Heart right ventricle (tissue), 16 donors: ENCODE data around the gene GTPBP4. TPM values are rescaled to one million over a fixed set of nuclear protein-coding genes. Genes with fewer than 3 reads are reported as not detected.

Source experiments
- ATAC-seq, 8 donors: fragments of 200-7000 bp; cut with Tn5 transposase; one replicate each; pipeline ENCODE4 v1.9.1; 2020; ENCODE audit warnings: mild to moderate bottlenecking in 8 of 8, moderate library complexity in 8 of 8, moderate number of reproducible peaks in 1 of 8
- DNase-seq, 2 donors: peaks; one replicate each; pipeline ENCODE4 v3.0.0-alpha.2; 2020
- H3K27ac ChIP-seq, 10 donors: fragments of 200-600 bp; sonication (generic) in 2 of 10; one replicate each; pipeline versions ENCODE4 v1.5.0 to v1.8.0; 2020 to 2022; ENCODE audit warnings: mild to moderate bottlenecking in 3 of 10
- H3K27me3 ChIP-seq, 7 donors: fragments of 200-600 bp; one replicate each; pipeline ENCODE4 v1.8.0; 2021 to 2022; ENCODE audit warnings: mild to moderate bottlenecking in 2 of 7
- H3K36me3 ChIP-seq, 9 donors: fragments of 200-600 bp; sonication (generic) in 1 of 9; one replicate each; pipeline versions ENCODE4 v1.5.0 to v1.8.0; 2020 to 2022; ENCODE audit warnings: mild to moderate bottlenecking in 2 of 9
- H3K4me1 ChIP-seq, 9 donors: fragments of 200-600 bp; sonication (generic) in 1 of 9; one replicate each; pipeline versions ENCODE4 v1.5.0 to v1.8.0; 2020 to 2022; ENCODE audit warnings: mild to moderate bottlenecking in 4 of 9
- H3K4me3 ChIP-seq, 10 donors: fragments of 200-600 bp; sonication (generic) in 2 of 10; one replicate each; pipeline versions ENCODE4 v1.5.0 to v1.8.0; 2020 to 2022; ENCODE audit warnings: mild to moderate bottlenecking in 7 of 10, moderate library complexity in 2 of 10
- H3K9me3 ChIP-seq, 11 donors: fragments of 200-600 bp in 10 of 11; sonication (generic) in 2 of 11; one replicate each; pipeline versions ENCODE4 v1.5.0 to v1.8.0; 2013 to 2022; ENCODE audit warnings: mild to moderate bottlenecking in 2 of 11, control low read depth in 1 of 11, moderate library complexity in 1 of 11
- CTCF ChIP-seq, 9 donors: fragments of 200-600 bp; sonication (generic) in 2 of 9; IDR thresholded peaks; one replicate each; pipeline versions ENCODE4 v1.5.0 to v1.8.0; 2021 to 2022; ENCODE audit warnings: antibody characterized with exemption in 9 of 9, mild to moderate bottlenecking in 5 of 9, moderate library complexity in 1 of 9
- WGBS, 2 donors: extraction: QIAGEN DNeasy Blood & Tissue Kit; methylation state at CpG; one replicate each; pipeline ENCODE4 v1.1.7; 2013; ENCODE audit warnings: inconsistent platforms in 1 of 2; 5-methylcytosine and 5-hydroxymethylcytosine counted together
- intact Hi-C, 10 donors: fragments of 100-400 bp; cut with DNase I; formaldehyde crosslinking; loops; one replicate each; pipeline versions ENCODE4 v1.11.1 to v1.14.2; 2022
- polyA plus RNA-seq, 2 donors: library from polyadenylated mRNA; stranded (reverse); fragments of 200-250 nt; gene quantifications; one replicate each; pipeline ENCODE4 v1.2.3, GENCODE V29; 2013
- total RNA-seq, 10 donors: library from RNA; stranded (reverse); fragmentation: NEBNext Ultra II Directional in 3 of 10; extraction: Animal tissue kit (Norgen Biotek cat#: 25700) in 3 of 10; gene quantifications; one replicate each; pipeline versions ENCODE4 v1.2.1 to v1.2.4, GENCODE V29; 2021 to 2023
- donor health status: Arrhythmogenic right ventricular cardiomyopathy.
- donor health status: ischemic (EF 13 %, LVEDD 7.1; RV severe dilation, severe dysfunction).
- donor health status: healthy with polysubstance abuse.
- donor health status: DM: no; HTN: yes; CAD: no.
- donor health status: DM: no; HTN: no; CAD: no.
- donor health status: ischemic (EF 25% LVEDD 6.9; RV normal size, moderate dysfunction).
- donor health status: ischemic (EF 25% LVEDD 5.7; RV mildly dilated, moderate dysfunction).
- donor health status: healthy.
- donor health status: DM: yes; HTN: yes; CAD: no.
- donor health status: Ischemic cardiomyopathy.
- donor health status: ischemic (EF 35%, LVEDD 5.7; RV mildly dilated, moderate dysfunction).
- donor health status: nonischemic (EF 11% LVEDD 7.7; RV severe dilation, severe dysfunction).
- donor health status: DM: yes; HTN: yes; CAD: no.
- donor health status: PGD.
- donor health status: ischemic (EF 29% LVEDD 5.4; RV normal size, mild dysfunction).
- donor health status: nonischemic (EF 23%, LVEDD 6.1; RV moderate dilation, normal function).

GTPBP4 gene
- total and polyA plus RNA-seq, 12 donors = 13.0 to 44.9 (median 29.4) TPM

- DNase-seq (peak in 1 of 2 donors; percentile 22), ATAC-seq (peak in 7 of 8 donors; percentile 20 to 80 (median 54))
- 59 to 73% methylated on average over 12 of the region's 12 CpGs for WGBS, 2 donors
- TF ChIP-seq CTCF (IDR thresholded peaks at IDR 0.05) = no peak
- Histone ChIP-seq H3K4me1 (peaks cover 0 to 46% (median 29%) of the 10 kb centered on the region in 9 donors), H3K27me3 (no peaks in the 10 kb centered on the region), H3K9me3 (no peaks in the 10 kb centered on the region), H3K27ac (peak overlapping the region in 9 of 10 donors; percentile 4 to 90 (median 53)), H3K4me3 (peak overlapping the region in 3 of 10 donors; percentile 15 to 39 (median 19)), H3K36me3 (peaks cover 0 to 52% (median 39%) of the 10 kb centered on the region in 9 donors)
- intact Hi-C loops = loop anchor here in 1 of 10 donors (10.0 kb wide), 1 partner anchor 109 kb away; the partner anchor contains the start of gene LARP4B
These were observed 55.3 kb downstream of the GTPBP4 start for GRCh38 chr10:1043532-1043995.

GRCh38 chr10:1044146-1044545 lies 55.9 kb downstream of the GTPBP4 start:
- Histone ChIP-seq H3K27ac (peak overlapping the region in 9 of 10 donors; percentile 4 to 90 (median 53)), H3K4me1 (peaks cover 0 to 46% (median 29%) of the 10 kb centered on the region in 9 donors), H3K36me3 (peaks cover 0 to 48% (median 38%) of the 10 kb centered on the region in 9 donors), H3K4me3 (peak overlapping the region in 2 of 10 donors; percentile 19 to 39), H3K27me3 (no peaks in the 10 kb centered on the region), H3K9me3 (no peaks in the 10 kb centered on the region)
- ATAC-seq (no peak), DNase-seq (no peak)
- WGBS, 2 donors = 35 to 43% methylated on average over 4 of the region's 4 CpGs
- intact Hi-C loops = loop anchor here in 1 of 10 donors (10.0 kb wide), 1 partner anchor 109 kb away; the partner anchor contains the start of gene LARP4B
- TF ChIP-seq CTCF (IDR thresholded peaks at IDR 0.05) = no peak

- H3K27ac ChIP-seq = peak overlapping the region in 8 of 10 donors; percentile 42 to 90 (median 58)
- WGBS, 2 donors = 60% methylated on average over 4 of the region's 4 CpGs
- H3K27me3 ChIP-seq = no peaks in the 10 kb centered on the region
- intact Hi-C loops = loop anchor here in 1 of 10 donors (10.0 kb wide), 1 partner anchor 110 kb away; the partner anchor contains the start of gene LARP4B
- peaks cover 0 to 48% (median 31%) of the 10 kb centered on the region in 9 donors for H3K4me1 ChIP-seq
- no peak for DNase-seq
- TF ChIP-seq CTCF (IDR thresholded peaks at IDR 0.05) = no peak
- H3K9me3 ChIP-seq = no peaks in the 10 kb centered on the region
- peaks cover 0 to 40% (median 30%) of the 10 kb centered on the region in 9 donors for H3K36me3 ChIP-seq
- no peak overlapping the region for H3K4me3 ChIP-seq
- no peak for ATAC-seq
These were observed 56.7 kb downstream of the GTPBP4 start for GRCh38 chr10:1044964-1045363.

- DNase-seq = no peak
- no peak overlapping the region for H3K4me3 ChIP-seq
- H3K27me3 ChIP-seq = no peaks in the 10 kb centered on the region
- intact Hi-C loops = loop anchor here in 1 of 10 donors (10.0 kb wide), 1 partner anchor 111 kb away; the partner anchor contains the start of gene LARP4B
- no peak for ATAC-seq
- H3K27ac ChIP-seq = peak overlapping the region in 7 of 10 donors; percentile 48 to 90 (median 64)
- H3K36me3 ChIP-seq = peaks cover 0 to 36% (median 25%) of the 10 kb centered on the region in 9 donors
- no peaks in the 10 kb centered on the region for H3K9me3 ChIP-seq
- peaks cover 0 to 53% (median 35%) of the 10 kb centered on the region in 9 donors for H3K4me1 ChIP-seq
- 84 to 87% methylated on average over 6 of the region's 6 CpGs for WGBS, 2 donors
- TF ChIP-seq CTCF (IDR thresholded peaks at IDR 0.05) = no peak
These were observed 57.2 kb downstream of the GTPBP4 start for GRCh38 chr10:1045415-1045814.
